Stimulated activated naive CD8-positive, alpha-beta T cell treated with anti-CD3 and anti-CD28 coated beads, Interleukin-15, Interleukin-2, amounts not matched to agents 100 U/mL and 50 U/mL, for 24 hours (primary cell): ENCODE results near the gene ASB2.
A peak's percentile ranks its signal among the peaks of the same experiment; 100 is the strongest.

ENCODE experiments used
- ATAC-seq: fragments of 150-1000 bp; cut with Tn5 transposase; one replicate; pipeline ENCODE4 v1.10.0; 2021
- DNase-seq: peaks from one replicate; pipeline ENCODE4 v3.0.0; 2021

The ASB2 gene

GRCh38 chr14:93926873-93927799, 49.2 kb downstream of the ASB2 start, which contains the start of gene FAM181A:
Gene FAM181A, plus strand, starts transcription at chr14:93927344. Its CDS starts 942 bp downstream, at chr14:93928286.
- ATAC-seq (no peak), DNase-seq (no peak)

- no peak for ATAC-seq
- DNase-seq, result no peak
These were observed 50.0 kb downstream of the ASB2 start for GRCh38 chr14:93926245-93926872.

- no peak for ATAC-seq
- DNase-seq, result no peak
These were observed 50.9 kb downstream of the ASB2 start for GRCh38 chr14:93925374-93925895.

- ATAC-seq (no peak), DNase-seq (no peak)
These were observed 51.6 kb downstream of the ASB2 start for GRCh38 chr14:93924592-93925355.

GRCh38 chr14:93923626-93924025, 52.7 kb downstream of the ASB2 start:
- ATAC-seq (no peak), DNase-seq (no peak)

- ATAC-seq (no peak), DNase-seq (no peak)
These were observed 55.2 kb downstream of the ASB2 start for GRCh38 chr14:93921001-93921806.

- ATAC-seq (no peak), DNase-seq (no peak)
These were observed 59.2 kb downstream of the ASB2 start for GRCh38 chr14:93917141-93917540.

GRCh38 chr14:93916498-93916897, 59.9 kb downstream of the ASB2 start:
- no peak for ATAC-seq
- no peak for DNase-seq

GRCh38 chr14:93915800-93916199, 60.6 kb downstream of the ASB2 start:
- ATAC-seq, result no peak
- DNase-seq, result no peak

GRCh38 chr14:93915070-93915705, 61.2 kb downstream of the ASB2 start:
- ATAC-seq (no peak), DNase-seq (no peak)

- DNase-seq, result no peak
- no peak for ATAC-seq
These were observed 62.1 kb downstream of the ASB2 start for GRCh38 chr14:93914278-93914677.

GRCh38 chr14:93912782-93913181, 63.6 kb downstream of the ASB2 start:
- no peak for ATAC-seq
- no peak for DNase-seq

- ATAC-seq (no peak), DNase-seq (no peak)
These were observed 64.3 kb downstream of the ASB2 start for GRCh38 chr14:93911975-93912615.

GRCh38 chr14:93909429-93910128, 66.8 kb downstream of the ASB2 start:
- no peak for ATAC-seq
- DNase-seq, result no peak

- ATAC-seq, result no peak
These were observed 69.7 kb downstream of the ASB2 start for GRCh38 chr14:93906341-93907329.

GRCh38 chr14:93905623-93906022, 70.7 kb downstream of the ASB2 start:
- no peak for ATAC-seq
- DNase-seq, result no peak

More at GRCh38 chr14:93906341-93907329, 69.7 kb downstream of the ASB2 start:
- DNase-seq, result peak; percentile 56

GRCh38 chr14:93903342-93904184, 72.8 kb downstream of the ASB2 start:
- ATAC-seq, result no peak

More at GRCh38 chr14:93903342-93904184, 72.8 kb downstream of the ASB2 start:
- no peak for DNase-seq
